K562 (cell line): ENCODE data around the gene HTR5A. TPM values are rescaled to one million over a fixed set of nuclear protein-coding genes. Genes with fewer than 3 reads are reported as not detected.

Experiments used
- ATAC-seq: fragments of 200-7000 bp; cut with Tn5 transposase; 3 replicates; pipeline ENCODE4 v1.9.1; 2020; ENCODE audit warnings: moderate library complexity
- BruUV-seq: library from RNA; stranded (reverse); fragments of 400-500 nt; replicated peaks from 2 replicates; lab custom pipeline; 2021; lab: Mats Ljungman, UMichigan
- CTCF ChIA-PET: fragments of 300-600 bp; formaldehyde crosslinking; extraction: SDS; loops from one replicate; lab custom pipeline; 2021; ENCODE audit warnings: low intra/inter-chr PET ratio; lab: Yijun Ruan, JAX
- POLR2A ChIA-PET: fragments of 300-600, 350-650 bp; sonication (Branson Sonifier 250); formaldehyde crosslinking; extraction: SDS; loops from one replicate; lab custom pipeline; 2021; ENCODE audit warnings: antibody characterized with exemption, inconsistent platforms; lab: Yijun Ruan, JAX
- DNase-seq, 4 experiments: peaks; one replicate each; pipeline versions ENCODE4 v3.0.0 to v3.0.0-alpha.2; 2011 to 2018; ENCODE audit warnings: low spot score in 3 of 4, mixed read lengths in 3 of 4; ENCODE audit errors: extremely low read depth in 1 of 4
- FAIRE-seq: peaks from 2 replicates; lab custom pipeline; 2011; peaks lifted over from hg19 to GRCh38; lab: Jason Lieb, UNC
- H2AFZ ChIP-seq: 2 replicates; pipeline ENCODE4 v1.6.0; 2011; ENCODE audit warnings: low read depth, low read length, control low read depth, inconsistent platforms
- H3K27ac ChIP-seq: fragments of 200-600 bp; 3 replicates; pipeline ENCODE4 v1.8.0; 2011; ENCODE audit warnings: low read depth, mild to moderate bottlenecking, control low read depth, inconsistent platforms, low read length, moderate library complexity, mixed read lengths; ENCODE audit errors: extremely low read depth
- H3K27me3 ChIP-seq, 2 experiments: fragments of 300-600 bp in 1 of 2; 2 replicates in 1 of 2; 3 replicates in 1 of 2; pipeline versions ENCODE4 v1.6.0 to v1.8.0; 2011; ENCODE audit warnings: inconsistent platforms in 2 of 2, low read length in 2 of 2, mild to moderate bottlenecking in 1 of 2, mixed read lengths in 1 of 2, moderate library complexity in 1 of 2; ENCODE audit not compliant: control insufficient read depth in 2 of 2, insufficient read depth in 2 of 2
- H3K36me3 ChIP-seq: fragments of 300-600 bp; 3 replicates; pipeline ENCODE4 v1.8.0; 2011; ENCODE audit warnings: mild to moderate bottlenecking, low read length, inconsistent platforms; ENCODE audit not compliant: control insufficient read depth, insufficient read depth
- H3K4me1 ChIP-seq, 2 experiments: fragments of 200-600 bp in 1 of 2; replicated peaks in 1 of 2; 2 replicates in 1 of 2; 3 replicates in 1 of 2; pipeline versions ENCODE4 v1.5.1 to v1.8.0; 2011; ENCODE audit warnings: inconsistent platforms in 2 of 2, low read length in 2 of 2, mild to moderate bottlenecking in 1 of 2, mixed read lengths in 1 of 2, moderate library complexity in 1 of 2; ENCODE audit not compliant: control insufficient read depth in 2 of 2, insufficient read depth in 2 of 2
- H3K4me2 ChIP-seq: 2 replicates; pipeline ENCODE4 v1.6.1; 2011; ENCODE audit warnings: low read length, control low read depth, inconsistent platforms, mixed read lengths; ENCODE audit not compliant: insufficient read depth
- H3K4me3 ChIP-seq: fragments of 200-600 bp; sonication (generic), shearing (Covaris generic); 2 replicates; pipeline ENCODE4 v1.5.1; 2016; ENCODE audit warnings: control low read depth, inconsistent platforms
- H3K79me2 ChIP-seq: fragments of 200-600 bp; 3 replicates; pipeline ENCODE4 v1.8.0; 2011; ENCODE audit warnings: low read length, inconsistent platforms; ENCODE audit not compliant: control insufficient read depth, insufficient read depth
- H3K9ac ChIP-seq, 2 experiments: 2 replicates each; pipeline versions ENCODE4 v1.6.0 to v1.6.1; 2011; ENCODE audit warnings: low read depth in 2 of 2, low read length in 2 of 2, control low read depth in 1 of 2, inconsistent platforms in 1 of 2, mild to moderate bottlenecking in 1 of 2, mixed read lengths in 1 of 2; ENCODE audit not compliant: insufficient read depth in 1 of 2
- H3K9me1 ChIP-seq: one replicate; pipeline ENCODE4 v1.6.0; 2011; ENCODE audit warnings: inconsistent platforms, mild to moderate bottlenecking, low read length, moderate library complexity; ENCODE audit not compliant: control insufficient read depth, insufficient read depth
- H3K9me3 ChIP-seq: replicated peaks from 2 replicates; pipeline ENCODE4 v1.5.1; 2011; ENCODE audit warnings: low read depth, low read length, inconsistent platforms; ENCODE audit not compliant: control insufficient read depth, insufficient read depth
- H4K20me1 ChIP-seq: replicated peaks from 2 replicates; pipeline ENCODE4 v1.6.1; 2011; ENCODE audit warnings: low read length, inconsistent platforms, mixed read lengths; ENCODE audit not compliant: control insufficient read depth, insufficient read depth
- DNMT1 ChIP-seq: fragments of 450-650 bp; IDR thresholded peaks from 2 replicates; pipeline ENCODE4 v1.6.1; 2016; ENCODE audit warnings: antibody characterized with exemption, mild to moderate bottlenecking
- ILF3 ChIP-seq: fragments of 450-650 bp; IDR thresholded peaks from 2 replicates; pipeline ENCODE4 v1.6.1; 2018; ENCODE audit warnings: antibody characterized with exemption, mild to moderate bottlenecking, moderate library complexity, borderline replicate concordance
- JUNB ChIP-seq: fragments of 450-650 bp; formaldehyde crosslinking; conservative IDR thresholded peaks from 2 replicates; pipeline ENCODE4 v1.4.0; 2020; ENCODE audit warnings: mild to moderate bottlenecking
- KAT8 ChIP-seq: fragments of 450-650 bp; IDR thresholded peaks from 2 replicates; pipeline ENCODE4 v1.6.1; 2016; ENCODE audit warnings: low read depth, mild to moderate bottlenecking
- RAD51 ChIP-seq: fragments of 450-650 bp; IDR thresholded peaks from 2 replicates; pipeline ENCODE4 v1.7.1; 2016; ENCODE audit warnings: low read depth, mild to moderate bottlenecking, borderline replicate concordance
- RBM15 ChIP-seq: fragments of 200-400 bp; formaldehyde crosslinking; IDR thresholded peaks from 2 replicates; pipeline ENCODE4 v1.6.1; 2018; ENCODE audit warnings: mild to moderate bottlenecking, low read length, moderate library complexity; ENCODE audit not compliant: insufficient read depth
- TGIF2 ChIP-seq: sonication (generic); formaldehyde crosslinking; IDR thresholded peaks from 2 replicates; pipeline ENCODE4 v1.8.1; 2022; ENCODE audit warnings: mild to moderate bottlenecking, missing genetic modification reagents, moderate library complexity
- YY1 ChIP-seq, 3 experiments: IDR thresholded peaks; 2 replicates each; pipeline ENCODE4 v1.6.1; 2011; ENCODE audit warnings: low read length in 2 of 3, mild to moderate bottlenecking in 2 of 3, moderate library complexity in 2 of 3, borderline replicate concordance in 1 of 3, control low read depth in 1 of 3, low read depth in 1 of 3; ENCODE audit not compliant: insufficient read depth in 3 of 3, insufficient replicate concordance in 2 of 3, control insufficient read depth in 1 of 3, insufficient read length in 1 of 3; ENCODE audit errors: extremely low read depth in 1 of 3
- ZNF436 ChIP-seq: fragments of 250-450, 450-650 bp; sonication (Bioruptor Pico); formaldehyde crosslinking; IDR thresholded peaks from 2 replicates; pipeline ENCODE4 v1.7.0; 2020; ENCODE audit warnings: mild to moderate bottlenecking
- ZNF551 ChIP-seq: fragments of 250-450 bp; sonication (Bioruptor Pico); IDR thresholded peaks from 2 replicates; pipeline ENCODE4 v1.5.0; 2021; ENCODE audit warnings: mild to moderate bottlenecking, moderate library complexity
- ZNF699 ChIP-seq: fragments of 250-450 bp; sonication (Bioruptor Pico); IDR thresholded peaks from 2 replicates; pipeline ENCODE4 v1.8.0; 2021; ENCODE audit warnings: mild to moderate bottlenecking, moderate library complexity; ENCODE audit not compliant: insufficient replicate concordance
- WGBS: fragments of 100-300 bp; shearing (Covaris generic); methylation state at CpG from one replicate; pipeline ENCODE4 v1.1.6; 2016; ENCODE audit warnings: low coverage, mixed read lengths; ENCODE audit not compliant: insufficient coverage; ENCODE audit errors: missing lambda C conversion rate; 5-methylcytosine and 5-hydroxymethylcytosine counted together
- in situ Hi-C: fragments of 300-500 bp; cut with MboI; formaldehyde crosslinking; loops from 4 replicates; pipeline ENCODE4 v1.15.0; 2018; ENCODE audit warnings: inconsistent platforms, mixed read lengths
- intact Hi-C: fragments of 100-400 bp; cut with micrococcal nuclease; formaldehyde crosslinking; loops from 2 replicates; pipeline ENCODE4 v1.14.2; 2022
- polyA plus RNA-seq, 8 experiments: library from polyadenylated mRNA; depleted of rRNA in 4 of 8; stranded (reverse) in 5 of 8; unstranded in 3 of 8; fragments of >200 nt; fragmentation: Nextera tagmentation in 2 of 8; fragmentation: Illumina TruSeq in 1 of 8; extraction: Ambion mirVana in 2 of 8; extraction: Trizol in 1 of 8; gene quantifications; 2 replicates each; pipeline versions ENCODE4 v1.2.1 to v1.2.3, GENCODE V29; 2011 to 2014; ENCODE audit warnings: inconsistent platforms in 1 of 8, missing spikeins in 1 of 8
- total RNA-seq, 7 experiments: library from RNA; depleted of rRNA in 6 of 7; stranded (reverse); fragments of >200 nt in 6 of 7; fragmentation: Illumina TruSeq in 2 of 7; extraction: Trizol in 2 of 7; gene quantifications; 2 replicates each; pipeline versions ENCODE4 v1.2.1 to v1.2.3, GENCODE V29; 2011 to 2021; ENCODE audit warnings: low replicate concordance in 1 of 7
- TF ChIP-seq, protein P1 (sequence below): IDR thresholded peaks from 3 replicates; pipeline ENCODE4 v1.6.1; 2011; ENCODE audit warnings: borderline replicate concordance, mild to moderate bottlenecking, moderate library complexity; ENCODE audit not compliant: insufficient read length; ENCODE audit errors: extremely low read depth
- TF ChIP-seq, protein P2 (sequence below): sonication (generic); formaldehyde crosslinking; IDR thresholded peaks from 2 replicates; pipeline ENCODE4 v1.8.0; 2022; ENCODE audit warnings: mild to moderate bottlenecking, missing genetic modification reagents

Gene HTR5A
- total and polyA plus RNA-seq, 9 of the 15 experiments (the other 6 are each of a cell fraction or from before 2014, with no cell fraction given): 0.06 TPM; not detected in 8

DNA sequence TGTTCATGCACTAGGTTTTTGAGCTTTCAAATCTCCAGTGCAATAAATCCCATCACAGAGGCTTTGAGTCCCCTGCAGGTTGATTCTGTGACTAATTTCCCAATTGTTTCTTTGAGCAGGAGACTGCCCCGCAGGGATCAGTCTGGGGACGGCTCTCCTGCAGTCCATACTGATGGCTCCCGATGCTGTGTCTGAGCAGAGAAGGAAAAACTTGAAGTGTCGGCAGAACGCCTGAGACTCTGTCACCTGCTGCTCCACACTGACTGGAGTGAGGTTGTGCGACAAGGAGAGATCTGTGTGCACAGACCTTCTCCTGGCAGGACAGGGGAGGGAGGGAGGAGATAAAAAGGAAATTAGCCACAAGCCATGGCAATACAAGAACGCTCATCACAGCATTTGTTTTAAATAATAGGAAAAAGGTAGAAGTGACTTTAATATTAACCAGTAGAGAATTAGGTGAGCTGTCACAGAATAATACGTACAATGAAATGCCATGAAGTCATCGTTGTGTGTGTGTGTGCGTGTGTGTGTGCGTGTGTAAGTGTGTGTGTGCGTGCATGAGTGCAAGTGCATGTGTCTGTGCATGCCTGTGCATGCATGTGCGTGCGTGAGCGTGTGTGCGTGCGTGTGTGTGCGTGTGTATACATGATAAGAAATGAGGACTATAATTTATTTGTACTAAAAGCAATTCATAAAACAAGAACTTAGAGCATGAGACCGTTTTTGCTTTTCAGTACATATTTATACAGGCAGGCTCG, 38.2 kb downstream of the HTR5A start (continued):
- TF ChIP-seq YY1 (IDR thresholded peaks at IDR 0.05; ENCODE audit: borderline replicate concordance in 1 of 3, control insufficient read depth in 1 of 3, extremely low read depth in 1 of 3, insufficient read depth in 3 of 3, insufficient read length in 1 of 3, insufficient replicate concordance in 2 of 3, low read depth in 1 of 3, low read length in 2 of 3) (no peak), ZNF436 (no peak), ILF3 (no peak), DNMT1 (no peak), RAD51 (no peak), TGIF2 (CRISPR knock-in tag) (no peak)

DNA sequence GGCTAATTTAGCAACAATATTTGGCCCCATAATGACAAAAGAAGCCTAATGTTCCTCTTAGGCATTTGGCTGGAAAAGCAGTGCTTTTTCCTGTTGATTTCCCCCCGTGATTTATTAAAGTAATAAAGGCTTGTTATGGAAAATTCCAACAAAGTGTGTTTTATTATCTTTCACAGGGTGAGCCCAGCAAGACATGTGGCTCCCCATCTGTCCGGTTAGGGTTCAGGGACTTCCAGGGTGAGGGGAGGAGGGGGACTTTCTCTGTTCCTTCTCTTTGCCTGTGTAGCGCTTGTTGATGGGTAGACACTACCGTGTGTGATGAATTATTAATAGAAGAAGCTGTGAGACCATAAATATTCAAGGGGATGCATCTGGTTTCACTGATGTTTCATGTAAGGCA, 39.0 kb downstream of the HTR5A start:
- no peak for FAIRE-seq
- WGBS: 0% methylated on average over 4 of the region's 4 CpGs
- H3K27me3 ChIP-seq: peaks cover 42 to 71% of the 10 kb centered on the region in 2 experiments

More for the DNA sequence above, 39.0 kb downstream of the HTR5A start:
- Histone ChIP-seq H3K36me3 (no peaks in the 10 kb centered on the region), H3K9ac (no peak overlapping the region), H3K4me2 (no peak overlapping the region), H3K4me1 (no peaks in the 10 kb centered on the region), H3K9me1 (peaks cover 4% of the 10 kb centered on the region), H3K27ac (no peak overlapping the region), H3K79me2 (no peaks in the 10 kb centered on the region), H3K9me3 (no peaks in the 10 kb centered on the region), H4K20me1 (no peaks in the 10 kb centered on the region; the same call in 1 of the 2 replicates), H2AFZ (no peak overlapping the region), H3K4me3 (no peak overlapping the region)
- ATAC-seq (no peak), DNase-seq (no peak)
- POLR2A ChIA-PET: no interaction called here
- CTCF ChIA-PET: no interaction called here
- in situ Hi-C loops: no loop called here
- intact Hi-C loops: no loop called here
- no TSS peak for BruUV-seq
- TF ChIP-seq, protein P1, sequence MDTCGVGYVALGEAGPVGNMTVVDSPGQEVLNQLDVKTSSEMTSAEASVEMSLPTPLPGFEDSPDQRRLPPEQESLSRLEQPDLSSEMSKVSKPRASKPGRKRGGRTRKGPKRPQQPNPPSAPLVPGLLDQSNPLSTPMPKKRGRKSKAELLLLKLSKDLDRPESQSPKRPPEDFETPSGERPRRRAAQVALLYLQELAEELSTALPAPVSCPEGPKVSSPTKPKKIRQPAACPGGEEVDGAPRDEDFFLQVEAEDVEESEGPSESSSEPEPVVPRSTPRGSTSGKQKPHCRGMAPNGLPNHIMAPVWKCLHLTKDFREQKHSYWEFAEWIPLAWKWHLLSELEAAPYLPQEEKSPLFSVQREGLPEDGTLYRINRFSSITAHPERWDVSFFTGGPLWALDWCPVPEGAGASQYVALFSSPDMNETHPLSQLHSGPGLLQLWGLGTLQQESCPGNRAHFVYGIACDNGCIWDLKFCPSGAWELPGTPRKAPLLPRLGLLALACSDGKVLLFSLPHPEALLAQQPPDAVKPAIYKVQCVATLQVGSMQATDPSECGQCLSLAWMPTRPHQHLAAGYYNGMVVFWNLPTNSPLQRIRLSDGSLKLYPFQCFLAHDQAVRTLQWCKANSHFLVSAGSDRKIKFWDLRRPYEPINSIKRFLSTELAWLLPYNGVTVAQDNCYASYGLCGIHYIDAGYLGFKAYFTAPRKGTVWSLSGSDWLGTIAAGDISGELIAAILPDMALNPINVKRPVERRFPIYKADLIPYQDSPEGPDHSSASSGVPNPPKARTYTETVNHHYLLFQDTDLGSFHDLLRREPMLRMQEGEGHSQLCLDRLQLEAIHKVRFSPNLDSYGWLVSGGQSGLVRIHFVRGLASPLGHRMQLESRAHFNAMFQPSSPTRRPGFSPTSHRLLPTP: no peak
- TF ChIP-seq, protein P2, sequence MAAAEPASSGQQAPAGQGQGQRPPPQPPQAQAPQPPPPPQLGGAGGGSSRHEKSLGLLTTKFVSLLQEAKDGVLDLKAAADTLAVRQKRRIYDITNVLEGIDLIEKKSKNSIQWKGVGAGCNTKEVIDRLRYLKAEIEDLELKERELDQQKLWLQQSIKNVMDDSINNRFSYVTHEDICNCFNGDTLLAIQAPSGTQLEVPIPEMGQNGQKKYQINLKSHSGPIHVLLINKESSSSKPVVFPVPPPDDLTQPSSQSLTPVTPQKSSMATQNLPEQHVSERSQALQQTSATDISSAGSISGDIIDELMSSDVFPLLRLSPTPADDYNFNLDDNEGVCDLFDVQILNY (CRISPR knock-in tag): no peak
- TF ChIP-seq KAT8 (no peak), RBM15 (no peak), ZNF699 (CRISPR knock-in tag) (no peak), JUNB (CRISPR knock-in tag) (no peak), ZNF551 (CRISPR knock-in tag) (no peak)
